K562 (cell line): ENCODE measurements around the gene RASAL3. TPM values are rescaled to one million over a fixed set of nuclear protein-coding genes. Genes with fewer than 3 reads are reported as not detected.
A peak's percentile ranks its signal among the peaks of the same experiment; 100 is the strongest.

Experiments
- FIP1L1 ChIP-seq: fragments of 200-400 bp; formaldehyde crosslinking; IDR thresholded peaks from 2 replicates; pipeline ENCODE4 v1.6.1; 2018; ENCODE audit warnings: mild to moderate bottlenecking, low read depth, low read length; ENCODE audit not compliant: poor library complexity, severe bottlenecking
- HNRNPLL ChIP-seq: fragments of 200-400 bp; formaldehyde crosslinking; IDR thresholded peaks from 2 replicates; pipeline ENCODE4 v1.6.1; 2017; ENCODE audit warnings: low read length, low read depth, mild to moderate bottlenecking; ENCODE audit not compliant: poor library complexity, severe bottlenecking
- NCOA2 ChIP-seq, 2 experiments: fragments of 450-650 bp; IDR thresholded peaks; 2 replicates each; pipeline ENCODE4 v1.6.1; 2018; ENCODE audit warnings: mild to moderate bottlenecking in 2 of 2, moderate library complexity in 1 of 2; ENCODE audit not compliant: partially characterized antibody in 2 of 2
- NFE2L1 ChIP-seq: fragments of 450-650 bp; IDR thresholded peaks from 2 replicates; pipeline ENCODE4 v1.6.1; 2016; ENCODE audit warnings: missing genetic modification characterization, low read depth, mild to moderate bottlenecking, missing compliant biosample characterization, moderate library complexity, borderline replicate concordance
- POLR2H ChIP-seq: IDR thresholded peaks from 2 replicates; pipeline ENCODE4 v1.6.1; 2016; ENCODE audit warnings: missing genetic modification characterization, low read depth, mild to moderate bottlenecking, control low read depth, missing compliant biosample characterization, moderate library complexity
- RB1 ChIP-seq: fragments of 450-650 bp; IDR thresholded peaks from 2 replicates; pipeline ENCODE4 v1.6.1; 2017; ENCODE audit warnings: low read depth, mild to moderate bottlenecking
- ZBTB7A ChIP-seq: IDR thresholded peaks from 2 replicates; pipeline ENCODE4 v1.6.1; 2011; ENCODE audit warnings: low read depth, mild to moderate bottlenecking, low read length, moderate library complexity, borderline replicate concordance; ENCODE audit not compliant: control insufficient read depth
- polyA plus RNA-seq, 8 experiments: library from polyadenylated mRNA; depleted of rRNA in 4 of 8; stranded (reverse) in 5 of 8; unstranded in 3 of 8; fragments of >200 nt; fragmentation: Nextera tagmentation in 2 of 8; fragmentation: Illumina TruSeq in 1 of 8; extraction: Ambion mirVana in 2 of 8; extraction: Trizol in 1 of 8; gene quantifications; 2 replicates each; pipeline versions ENCODE4 v1.2.1 to v1.2.3, GENCODE V29; 2011 to 2014; ENCODE audit warnings: inconsistent platforms in 1 of 8, missing spikeins in 1 of 8
- total RNA-seq, 7 experiments: library from RNA; depleted of rRNA in 6 of 7; stranded (reverse); fragments of >200 nt in 6 of 7; fragmentation: Illumina TruSeq in 2 of 7; extraction: Trizol in 2 of 7; gene quantifications; 2 replicates each; pipeline versions ENCODE4 v1.2.1 to v1.2.3, GENCODE V29; 2011 to 2021; ENCODE audit warnings: low replicate concordance in 1 of 7
- TF ChIP-seq, protein P1 (sequence below), 2 experiments: fragments of 450-650 bp in 1 of 2; sonication (generic) in 1 of 2; formaldehyde crosslinking in 1 of 2; IDR thresholded peaks; 2 replicates each; pipeline versions ENCODE4 v1.7.1 to v1.9.0; 2016 to 2022; ENCODE audit warnings: inconsistent platforms in 1 of 2, mild to moderate bottlenecking in 1 of 2, missing genetic modification reagents in 1 of 2
- TF ChIP-seq, protein P2 (sequence below): fragments of 250-450 bp; sonication (Bioruptor Pico); IDR thresholded peaks from 2 replicates; pipeline ENCODE4 v1.8.0; 2021; ENCODE audit warnings: moderate library complexity, mild to moderate bottlenecking, inconsistent platforms
- TF ChIP-seq, protein P3 (sequence below): sonication (generic); formaldehyde crosslinking; IDR thresholded peaks from 2 replicates; pipeline ENCODE4 v1.8.1; 2023; ENCODE audit warnings: mild to moderate bottlenecking, missing genetic modification reagents, moderate library complexity
- TF ChIP-seq, protein P4 (sequence below): fragments of 250-450 bp; sonication (Bioruptor Pico); IDR thresholded peaks from 2 replicates; pipeline ENCODE4 v1.5.1; 2021; ENCODE audit warnings: mild to moderate bottlenecking
- TF ChIP-seq, protein P5 (sequence below), 3 experiments: fragments of 200-800 bp in 1 of 3; sonication (Bioruptor generic) in 1 of 3; sonication (generic) in 1 of 3; formaldehyde crosslinking in 1 of 3; IDR thresholded peaks; 2 replicates each; pipeline versions ENCODE4 v1.6.1 to v1.8.0; 2016 to 2022; ENCODE audit warnings: mild to moderate bottlenecking in 2 of 3, missing compliant biosample characterization in 2 of 3, missing genetic modification characterization in 2 of 3, missing genetic modification reagents in 1 of 3

RASAL3 gene
- total and polyA plus RNA-seq, 9 of the 15 experiments (the other 6 are each of a cell fraction or from before 2014, with no cell fraction given): 0.07 to 0.44 TPM; not detected in 7

DNA sequence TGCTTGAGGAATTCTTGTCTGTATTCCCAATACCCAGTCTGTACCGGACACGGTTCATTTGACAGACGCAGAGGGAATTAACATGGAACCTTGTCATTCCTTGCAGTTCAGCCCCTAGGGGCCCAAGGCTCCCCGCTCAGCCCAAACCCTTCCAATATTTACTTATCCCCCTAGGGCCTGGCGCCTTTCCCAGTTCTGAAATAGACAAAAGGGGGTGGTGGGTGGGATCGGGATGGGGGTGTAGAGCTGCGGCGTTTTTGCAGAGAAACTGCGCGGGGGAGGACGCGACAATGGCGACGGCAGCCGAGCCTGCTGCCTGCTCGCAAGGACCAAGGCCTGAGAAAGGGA lies 46.1 kb downstream of the RASAL3 start (continued):
- TF ChIP-seq, protein P1, sequence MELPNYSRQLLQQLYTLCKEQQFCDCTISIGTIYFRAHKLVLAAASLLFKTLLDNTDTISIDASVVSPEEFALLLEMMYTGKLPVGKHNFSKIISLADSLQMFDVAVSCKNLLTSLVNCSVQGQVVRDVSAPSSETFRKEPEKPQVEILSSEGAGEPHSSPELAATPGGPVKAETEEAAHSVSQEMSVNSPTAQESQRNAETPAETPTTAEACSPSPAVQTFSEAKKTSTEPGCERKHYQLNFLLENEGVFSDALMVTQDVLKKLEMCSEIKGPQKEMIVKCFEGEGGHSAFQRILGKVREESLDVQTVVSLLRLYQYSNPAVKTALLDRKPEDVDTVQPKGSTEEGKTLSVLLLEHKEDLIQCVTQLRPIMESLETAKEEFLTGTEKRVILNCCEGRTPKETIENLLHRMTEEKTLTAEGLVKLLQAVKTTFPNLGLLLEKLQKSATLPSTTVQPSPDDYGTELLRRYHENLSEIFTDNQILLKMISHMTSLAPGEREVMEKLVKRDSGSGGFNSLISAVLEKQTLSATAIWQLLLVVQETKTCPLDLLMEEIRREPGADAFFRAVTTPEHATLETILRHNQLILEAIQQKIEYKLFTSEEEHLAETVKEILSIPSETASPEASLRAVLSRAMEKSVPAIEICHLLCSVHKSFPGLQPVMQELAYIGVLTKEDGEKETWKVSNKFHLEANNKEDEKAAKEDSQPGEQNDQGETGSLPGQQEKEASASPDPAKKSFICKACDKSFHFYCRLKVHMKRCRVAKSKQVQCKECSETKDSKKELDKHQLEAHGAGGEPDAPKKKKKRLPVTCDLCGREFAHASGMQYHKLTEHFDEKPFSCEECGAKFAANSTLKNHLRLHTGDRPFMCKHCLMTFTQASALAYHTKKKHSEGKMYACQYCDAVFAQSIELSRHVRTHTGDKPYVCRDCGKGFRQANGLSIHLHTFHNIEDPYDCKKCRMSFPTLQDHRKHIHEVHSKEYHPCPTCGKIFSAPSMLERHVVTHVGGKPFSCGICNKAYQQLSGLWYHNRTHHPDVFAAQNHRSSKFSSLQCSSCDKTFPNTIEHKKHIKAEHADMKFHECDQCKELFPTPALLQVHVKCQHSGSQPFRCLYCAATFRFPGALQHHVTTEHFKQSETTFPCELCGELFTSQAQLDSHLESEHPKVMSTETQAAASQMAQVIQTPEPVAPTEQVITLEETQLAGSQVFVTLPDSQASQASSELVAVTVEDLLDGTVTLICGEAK (IDR thresholded peaks at IDR 0.05): 0 out of 2 replicates have a peak, but pooled peaks have one; percentile 13
- TF ChIP-seq, protein P1 (CRISPR knock-in tag; IDR thresholded peaks at IDR 0.05): no peak
- TF ChIP-seq NFE2L1: no peak
- TF ChIP-seq ZBTB7A: peak; percentile 10; the same call in 1 of the 2 replicates
- TF ChIP-seq, protein P2, sequence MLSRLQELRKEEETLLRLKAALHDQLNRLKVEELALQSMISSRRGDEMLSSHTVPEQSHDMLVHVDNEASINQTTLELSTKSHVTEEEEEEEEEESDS: no peak
- no peak for TF ChIP-seq FIP1L1
- TF ChIP-seq, protein P3, sequence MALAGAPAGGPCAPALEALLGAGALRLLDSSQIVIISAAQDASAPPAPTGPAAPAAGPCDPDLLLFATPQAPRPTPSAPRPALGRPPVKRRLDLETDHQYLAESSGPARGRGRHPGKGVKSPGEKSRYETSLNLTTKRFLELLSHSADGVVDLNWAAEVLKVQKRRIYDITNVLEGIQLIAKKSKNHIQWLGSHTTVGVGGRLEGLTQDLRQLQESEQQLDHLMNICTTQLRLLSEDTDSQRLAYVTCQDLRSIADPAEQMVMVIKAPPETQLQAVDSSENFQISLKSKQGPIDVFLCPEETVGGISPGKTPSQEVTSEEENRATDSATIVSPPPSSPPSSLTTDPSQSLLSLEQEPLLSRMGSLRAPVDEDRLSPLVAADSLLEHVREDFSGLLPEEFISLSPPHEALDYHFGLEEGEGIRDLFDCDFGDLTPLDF (CRISPR knock-in tag): no peak
- peak; percentile 9 for TF ChIP-seq HNRNPLL
- no peak for TF ChIP-seq RB1
- TF ChIP-seq NCOA2 (IDR thresholded peaks at IDR 0.05; ENCODE audit: partially characterized antibody in 2 of 2): no peak
- TF ChIP-seq POLR2H: no peak
- TF ChIP-seq, protein P4, sequence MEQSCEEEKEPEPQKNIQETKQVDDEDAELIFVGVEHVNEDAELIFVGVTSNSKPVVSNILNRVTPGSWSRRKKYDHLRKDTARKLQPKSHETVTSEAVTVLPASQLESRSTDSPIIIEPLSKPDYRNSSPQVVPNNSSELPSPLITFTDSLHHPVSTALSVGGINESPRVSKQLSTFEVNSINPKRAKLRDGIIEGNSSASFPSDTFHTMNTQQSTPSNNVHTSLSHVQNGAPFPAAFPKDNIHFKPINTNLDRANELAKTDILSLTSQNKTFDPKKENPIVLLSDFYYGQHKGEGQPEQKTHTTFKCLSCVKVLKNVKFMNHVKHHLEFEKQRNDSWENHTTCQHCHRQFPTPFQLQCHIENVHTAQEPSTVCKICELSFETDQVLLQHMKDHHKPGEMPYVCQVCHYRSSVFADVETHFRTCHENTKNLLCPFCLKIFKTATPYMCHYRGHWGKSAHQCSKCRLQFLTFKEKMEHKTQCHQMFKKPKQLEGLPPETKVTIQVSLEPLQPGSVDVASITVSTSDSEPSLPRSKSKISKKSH (CRISPR knock-in tag): no peak
- TF ChIP-seq, protein P5, sequence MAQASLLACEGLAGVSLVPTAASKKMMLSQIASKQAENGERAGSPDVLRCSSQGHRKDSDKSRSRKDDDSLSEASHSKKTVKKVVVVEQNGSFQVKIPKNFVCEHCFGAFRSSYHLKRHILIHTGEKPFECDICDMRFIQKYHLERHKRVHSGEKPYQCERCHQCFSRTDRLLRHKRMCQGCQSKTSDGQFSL (CRISPR knock-in tag; IDR thresholded peaks at IDR 0.05): no peak
- TF ChIP-seq, protein P5 (tag; IDR thresholded peaks at IDR 0.05): no peak
